Gastrocnemius medialis (tissue), 4 donors: ENCODE results near the gene CFAP141. TPM values are rescaled to one million over a fixed set of nuclear protein-coding genes. Genes with fewer than 3 reads are reported as not detected.

Source experiments
- ATAC-seq, 2 donors: fragments of 150-250 bp; one replicate each; pipeline ENCODE4 v1.9.1; 2016
- DNase-seq, 2 donors: peaks; one replicate each; pipeline ENCODE4 v3.0.0-alpha.2; 2019
- H3K27ac ChIP-seq, 4 donors: fragments of 200-600 bp; sonication (generic); 1 replicate in 1 of 4; 2 replicates in 3 of 4; pipeline ENCODE4 v1.5.1; 2016 to 2018; ENCODE audit warnings: mild to moderate bottlenecking in 2 of 4, moderate library complexity in 1 of 4
- H3K27me3 ChIP-seq, 3 donors: fragments of 200-600 bp; sonication (generic) in 2 of 3; 1 replicate in 1 of 3; 2 replicates in 2 of 3; pipeline versions ENCODE4 v1.5.1 to v1.6.0; 2016 to 2019; ENCODE audit warnings: mild to moderate bottlenecking in 1 of 3, moderate library complexity in 1 of 3
- H3K36me3 ChIP-seq, 2 donors: fragments of 200-600 bp; sonication (generic) in 1 of 2; one replicate each; pipeline ENCODE4 v1.5.1; 2017 to 2018
- H3K4me1 ChIP-seq, 2 donors: fragments of 200-600 bp; sonication (generic) in 1 of 2; one replicate each; pipeline ENCODE4 v1.5.1; 2016 to 2017; ENCODE audit warnings: mild to moderate bottlenecking in 2 of 2
- H3K4me3 ChIP-seq, 4 donors: fragments of 200-600 bp; sonication (generic) in 3 of 4; 1 replicate in 1 of 4; 2 replicates in 3 of 4; pipeline ENCODE4 v1.5.1; 2016 to 2019; ENCODE audit warnings: mild to moderate bottlenecking in 2 of 4
- H3K9me3 ChIP-seq, 3 donors: fragments of 200-600 bp; sonication (generic) in 2 of 3; 1 replicate in 1 of 3; 2 replicates in 2 of 3; pipeline ENCODE4 v1.5.1; 2016 to 2019
- CTCF ChIP-seq, 5 experiments: fragments of 450-650 bp in 3 of 5; fragments of 200-600 bp in 2 of 5; sonication (generic) in 2 of 5; IDR thresholded peaks in 4 of 5; conservative IDR thresholded peaks in 1 of 5; 1 replicate in 4 of 5; 2 replicates in 1 of 5; pipeline ENCODE4 v1.5.1; 2016 to 2019; ENCODE audit warnings: antibody characterized with exemption in 5 of 5, mild to moderate bottlenecking in 3 of 5, moderate library complexity in 3 of 5
- POLR2A ChIP-seq, 2 donors: fragments of 450-650 bp; IDR thresholded peaks; one replicate each; pipeline ENCODE4 v1.6.1; 2017; ENCODE audit warnings: antibody characterized with exemption in 2 of 2, mild to moderate bottlenecking in 2 of 2, moderate library complexity in 2 of 2
- in situ Hi-C, 4 donors: fragments of 200-750 bp; cut with MboI; loops; one replicate each; pipeline versions ENCODE4 v1.15.0 to v1.8.0; 2017; ENCODE audit warnings: low sequenced_read_pairs in 4 of 4
- intact Hi-C: fragments of 100-400 bp; cut with DNase I; formaldehyde crosslinking; loops from one replicate; pipeline ENCODE4 v1.15.1; 2023; ENCODE audit warnings: low total_unique reads
- total RNA-seq, 4 donors: library from RNA; depleted of rRNA; stranded (reverse); fragments of >200 nt; gene quantifications; one replicate each; pipeline versions ENCODE4 v1.1.0 to v1.2.3, GENCODE V29; 2016

CFAP141 gene
- total RNA-seq, 4 donors from 2014 or later, result not detected

- in situ Hi-C loops, result no loop called here
- DNase-seq, result no peak
- TF ChIP-seq POLR2A (IDR thresholded peaks at IDR 0.05) (no peak), CTCF (IDR thresholded peaks at IDR 0.05 in 4 of 5, conservative IDR thresholded peaks at IDR 0.05 in 1 of 5) (no peak)
- H3K9me3 ChIP-seq, result no peaks in the 10 kb centered on the region
- no peak for ATAC-seq
- peaks cover 32 to 55% of the 10 kb centered on the region in 2 donors for H3K4me1 ChIP-seq
- H3K27ac ChIP-seq, result peak overlapping the region in 2 of 4 donors; percentile 29 to 30
- peaks cover 9 to 80% of the 10 kb centered on the region in 2 donors for H3K36me3 ChIP-seq
- no peaks in the 10 kb centered on the region for H3K27me3 ChIP-seq
- H3K4me3 ChIP-seq, result no peak overlapping the region
- intact Hi-C loops, result no loop called here
Observed at GRCh38 chr1:154174654-154175053, 31.5 kb downstream of the CFAP141 start.

- TF ChIP-seq POLR2A (IDR thresholded peaks at IDR 0.05), result no peak
- no peak for TF ChIP-seq CTCF (IDR thresholded peaks at IDR 0.05 in 4 of 5, conservative IDR thresholded peaks at IDR 0.05 in 1 of 5)
- Histone ChIP-seq H3K27me3 (no peaks in the 10 kb centered on the region), H3K4me1 (peaks cover 9 to 27% of the 10 kb centered on the region in 2 donors), H3K9me3 (no peaks in the 10 kb centered on the region), H3K4me3 (no peak overlapping the region), H3K27ac (peak overlapping the region; percentile 17 to 72 (median 44)), H3K36me3 (peaks cover 9 to 90% of the 10 kb centered on the region in 2 donors)
- ATAC-seq, result no peak
- intact Hi-C loops, result no loop called here
- in situ Hi-C loops, result no loop called here
- no peak for DNase-seq
Observed at GRCh38 chr1:154171880-154172279, 34.3 kb downstream of the CFAP141 start.

- no peak overlapping the region for H3K4me3 ChIP-seq
- intact Hi-C loops, result no loop called here
- H3K27ac ChIP-seq, result peak overlapping the region; percentile 17 to 72 (median 56)
- peaks cover 6 to 22% of the 10 kb centered on the region in 2 donors for H3K4me1 ChIP-seq
- in situ Hi-C loops, result no loop called here
- peaks cover 9 to 97% of the 10 kb centered on the region in 2 donors for H3K36me3 ChIP-seq
- TF ChIP-seq CTCF (IDR thresholded peaks at IDR 0.05 in 4 of 5, conservative IDR thresholded peaks at IDR 0.05 in 1 of 5) (no peak), POLR2A (IDR thresholded peaks at IDR 0.05) (no peak)
- H3K27me3 ChIP-seq, result no peaks in the 10 kb centered on the region
- no peak for DNase-seq
- no peak for ATAC-seq
- H3K9me3 ChIP-seq, result no peaks in the 10 kb centered on the region
Observed at GRCh38 chr1:154171223-154171583, 34.9 kb downstream of the CFAP141 start.

GRCh38 chr1:154170547-154171222 lies 35.4 kb downstream of the CFAP141 start:
- ATAC-seq, result no peak
- in situ Hi-C loops (no loop called here), intact Hi-C loops (no loop called here)
- no peaks in the 10 kb centered on the region for H3K9me3 ChIP-seq
- H3K27me3 ChIP-seq, result no peaks in the 10 kb centered on the region
- H3K4me3 ChIP-seq, result no peak overlapping the region
- peaks cover under 1 to 17% of the 10 kb centered on the region in 2 donors for H3K4me1 ChIP-seq
- DNase-seq, result no peak
- H3K27ac ChIP-seq, result peak overlapping the region; percentile 17 to 72 (median 56)
- TF ChIP-seq POLR2A (IDR thresholded peaks at IDR 0.05), result no peak
- no peak for TF ChIP-seq CTCF (IDR thresholded peaks at IDR 0.05 in 4 of 5, conservative IDR thresholded peaks at IDR 0.05 in 1 of 5)
- peaks cover 9 to 98% of the 10 kb centered on the region in 2 donors for H3K36me3 ChIP-seq
